Right lobe of liver (tissue), 6 donors: ENCODE measurements around the gene RSPO1. TPM values are rescaled to one million over a fixed set of nuclear protein-coding genes. Genes with fewer than 3 reads are reported as not detected.

Source experiments
- ATAC-seq, 4 donors: fragments of 200-7000 bp; cut with Tn5 transposase; one replicate each; pipeline ENCODE4 v1.9.1; 2020; ENCODE audit warnings: mild to moderate bottlenecking in 4 of 4, moderate library complexity in 4 of 4
- DNase-seq, 3 donors: peaks; one replicate each; pipeline ENCODE4 v3.0.0-alpha.2; 2020
- H3K27ac ChIP-seq, 3 donors: fragments of 200-600 bp; one replicate each; pipeline ENCODE4 v1.8.0; 2022
- H3K27me3 ChIP-seq, 2 donors: fragments of 200-600 bp; one replicate each; pipeline ENCODE4 v1.8.0; 2022
- H3K36me3 ChIP-seq, 4 donors: fragments of 200-600 bp; sonication (generic) in 1 of 4; one replicate each; pipeline versions ENCODE4 v1.5.1 to v1.8.0; 2017 to 2022; ENCODE audit warnings: control low read depth in 1 of 4
- H3K4me1 ChIP-seq, 4 donors: fragments of 200-600 bp; sonication (generic) in 1 of 4; one replicate each; pipeline versions ENCODE4 v1.5.1 to v1.8.0; 2017 to 2022; ENCODE audit warnings: control low read depth in 1 of 4
- H3K4me3 ChIP-seq, 3 donors: fragments of 200-600 bp; one replicate each; pipeline ENCODE4 v1.8.0; 2022
- H3K9me3 ChIP-seq, 4 donors: fragments of 200-600 bp; sonication (generic) in 1 of 4; one replicate each; pipeline versions ENCODE4 v1.5.1 to v1.8.0; 2017 to 2022; ENCODE audit warnings: control low read depth in 1 of 4
- CTCF ChIP-seq, 4 donors: fragments of 200-600 bp in 3 of 4; fragments of 450-650 bp in 1 of 4; IDR thresholded peaks; one replicate each; pipeline versions ENCODE4 v1.5.1 to v1.8.0; 2016 to 2022; ENCODE audit warnings: antibody characterized with exemption in 4 of 4, mild to moderate bottlenecking in 2 of 4
- POLR2A ChIP-seq: fragments of 450-650 bp; IDR thresholded peaks from one replicate; pipeline ENCODE4 v1.6.1; 2017; ENCODE audit warnings: antibody characterized with exemption, mild to moderate bottlenecking
- WGBS: methylation state at CpG from one replicate; pipeline ENCODE4 v1.1.6; 2018; ENCODE audit warnings: low coverage, low lambda C conversion rate; ENCODE audit not compliant: insufficient coverage; ENCODE audit errors: missing lambda C conversion rate; 5-methylcytosine and 5-hydroxymethylcytosine counted together
- intact Hi-C, 2 donors: fragments of 100-400 bp; cut with DNase I; formaldehyde crosslinking; loops; one replicate each; pipeline versions ENCODE4 v1.11.2 to v1.14.1; 2022
- total RNA-seq, 6 experiments: library from RNA; depleted of rRNA in 2 of 6; stranded (reverse); fragments of >200 nt in 2 of 6; fragmentation: NEBNext Ultra II Directional in 3 of 6; extraction: Animal tissue kit (Norgen Biotek cat#: 25700) in 3 of 6; gene quantifications; one replicate each; pipeline versions ENCODE4 v1.1.0 to v1.2.4, GENCODE V29; 2016 to 2023
- donor health status: DM: no; HTN: yes; CAD: no.
- donor health status: DM: no; HTN: no; CAD: no.
- donor health status: DM: no; HTN: no; CAD: no.
- donor health status: DM: no; HTN: yes; CAD: no.
- donor health status: DM: no; HTN: yes; CAD: no.

RSPO1 gene
- total RNA-seq, 6 experiments from 2014 or later, result not detected

GRCh38 chr1:37575692-37576091 lies 59.0 kb downstream of the RSPO1 start:
- intact Hi-C loops, result no loop called here
- no peaks in the 10 kb centered on the region for H3K9me3 ChIP-seq
- H3K4me3 ChIP-seq, result no peak overlapping the region
- peaks cover 13 to 92% (median 32%) of the 10 kb centered on the region in 4 donors for H3K36me3 ChIP-seq
- TF ChIP-seq CTCF (IDR thresholded peaks at IDR 0.05) (no peak), POLR2A (no peak)
- H3K4me1 ChIP-seq, result no peaks in the 10 kb centered on the region
- no peak overlapping the region for H3K27ac ChIP-seq
- ATAC-seq (no peak), DNase-seq (no peak)
- WGBS, result 75% methylated on average over 5 of the region's 5 CpGs
- no peaks in the 10 kb centered on the region for H3K27me3 ChIP-seq

GRCh38 chr1:37574834-37575480 lies 59.7 kb downstream of the RSPO1 start:
- Histone ChIP-seq H3K9me3 (no peaks in the 10 kb centered on the region), H3K27ac (no peak overlapping the region), H3K4me3 (no peak overlapping the region), H3K4me1 (no peaks in the 10 kb centered on the region), H3K36me3 (peaks cover 13 to 92% (median 30%) of the 10 kb centered on the region in 4 donors), H3K27me3 (no peaks in the 10 kb centered on the region)
- ATAC-seq, result no peak
- no peak for TF ChIP-seq CTCF (IDR thresholded peaks at IDR 0.05)
- no peak for TF ChIP-seq POLR2A
- WGBS, result 83% methylated on average over 7 of the region's 7 CpGs
- intact Hi-C loops, result no loop called here
- DNase-seq, result no peak

- ATAC-seq (no peak), DNase-seq (no peak)
- no peak for TF ChIP-seq CTCF (IDR thresholded peaks at IDR 0.05)
- no peak for TF ChIP-seq POLR2A
- WGBS, result 79% methylated on average over 3 of the region's 3 CpGs
- Histone ChIP-seq H3K4me3 (no peak overlapping the region), H3K36me3 (peaks cover 14 to 96% (median 42%) of the 10 kb centered on the region in 4 donors), H3K9me3 (no peaks in the 10 kb centered on the region), H3K27me3 (no peaks in the 10 kb centered on the region), H3K27ac (no peak overlapping the region), H3K4me1 (no peaks in the 10 kb centered on the region)
- intact Hi-C loops, result no loop called here
These were observed 64.0 kb downstream of the RSPO1 start for GRCh38 chr1:37570528-37571334.

- WGBS, result 89% methylated on average over 2 of the region's 3 CpGs
- Histone ChIP-seq H3K9me3 (no peaks in the 10 kb centered on the region), H3K4me3 (no peak overlapping the region), H3K4me1 (peaks cover 0 to 9% (median 0%) of the 10 kb centered on the region in 4 donors), H3K36me3 (peaks cover 0 to 71% (median 23%) of the 10 kb centered on the region in 4 donors), H3K27me3 (no peaks in the 10 kb centered on the region), H3K27ac (no peak overlapping the region)
- TF ChIP-seq CTCF (IDR thresholded peaks at IDR 0.05) (no peak), POLR2A (no peak)
- ATAC-seq (no peak), DNase-seq (no peak)
- intact Hi-C loops, result no loop called here
These were observed 67.7 kb downstream of the RSPO1 start for GRCh38 chr1:37567023-37567422.
